Cardiac fibroblast (primary cell): Measurements from ENCODE around the gene IGFBP6.

ENCODE experiments used
- DNase-seq, 2 donors: peaks; one replicate each; pipeline versions ENCODE4 v3.0.0 to v3.0.0-alpha.2; 2010; ENCODE audit warnings: low read depth in 2 of 2
- H3K4me3 ChIP-seq, 2 donors: replicated peaks in 1 of 2; 1 replicate in 1 of 2; 2 replicates in 1 of 2; pipeline ENCODE4 v1.5.1; 2011; ENCODE audit warnings: low read depth in 2 of 2, low read length in 2 of 2, mild to moderate bottlenecking in 2 of 2, moderate library complexity in 1 of 2
- TF ChIP-seq, protein P1 (sequence below): IDR thresholded peaks from one replicate; pipeline ENCODE4 v1.5.1; 2011; ENCODE audit warnings: low read depth, mild to moderate bottlenecking, low read length, inconsistent platforms

Gene IGFBP6

DNA sequence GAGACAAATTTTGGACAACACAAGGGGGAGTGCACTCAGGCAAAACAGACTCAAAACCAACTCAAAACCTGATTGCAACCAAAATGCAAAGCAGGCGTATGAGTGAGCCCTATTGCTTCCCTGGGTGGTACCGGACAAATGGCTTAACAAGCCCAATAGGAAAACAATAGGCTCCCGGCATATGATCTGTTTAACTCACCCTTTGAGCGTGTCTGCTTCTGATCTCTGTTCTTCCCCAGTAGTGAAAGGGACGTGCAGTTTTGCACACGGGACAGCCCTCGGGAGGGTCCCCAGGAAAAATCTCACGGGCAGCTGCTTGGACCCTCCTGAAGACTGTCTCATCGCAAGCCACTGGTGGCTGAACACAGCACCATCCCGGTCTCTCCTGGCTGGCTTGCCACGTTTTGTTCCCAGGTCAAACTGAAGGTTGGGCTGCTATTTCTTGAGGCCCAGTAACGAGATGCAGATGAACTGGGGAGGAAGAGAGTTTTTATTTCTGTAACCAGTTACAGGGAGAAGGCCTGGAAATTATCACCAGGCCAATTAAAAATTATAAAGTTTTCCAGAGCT is 15.8 kb downstream of the IGFBP6 start:
- no peak for DNase-seq
- H3K4me3 ChIP-seq: no peak overlapping the region
- TF ChIP-seq, protein P1, sequence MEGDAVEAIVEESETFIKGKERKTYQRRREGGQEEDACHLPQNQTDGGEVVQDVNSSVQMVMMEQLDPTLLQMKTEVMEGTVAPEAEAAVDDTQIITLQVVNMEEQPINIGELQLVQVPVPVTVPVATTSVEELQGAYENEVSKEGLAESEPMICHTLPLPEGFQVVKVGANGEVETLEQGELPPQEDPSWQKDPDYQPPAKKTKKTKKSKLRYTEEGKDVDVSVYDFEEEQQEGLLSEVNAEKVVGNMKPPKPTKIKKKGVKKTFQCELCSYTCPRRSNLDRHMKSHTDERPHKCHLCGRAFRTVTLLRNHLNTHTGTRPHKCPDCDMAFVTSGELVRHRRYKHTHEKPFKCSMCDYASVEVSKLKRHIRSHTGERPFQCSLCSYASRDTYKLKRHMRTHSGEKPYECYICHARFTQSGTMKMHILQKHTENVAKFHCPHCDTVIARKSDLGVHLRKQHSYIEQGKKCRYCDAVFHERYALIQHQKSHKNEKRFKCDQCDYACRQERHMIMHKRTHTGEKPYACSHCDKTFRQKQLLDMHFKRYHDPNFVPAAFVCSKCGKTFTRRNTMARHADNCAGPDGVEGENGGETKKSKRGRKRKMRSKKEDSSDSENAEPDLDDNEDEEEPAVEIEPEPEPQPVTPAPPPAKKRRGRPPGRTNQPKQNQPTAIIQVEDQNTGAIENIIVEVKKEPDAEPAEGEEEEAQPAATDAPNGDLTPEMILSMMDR: no peak

DNA sequence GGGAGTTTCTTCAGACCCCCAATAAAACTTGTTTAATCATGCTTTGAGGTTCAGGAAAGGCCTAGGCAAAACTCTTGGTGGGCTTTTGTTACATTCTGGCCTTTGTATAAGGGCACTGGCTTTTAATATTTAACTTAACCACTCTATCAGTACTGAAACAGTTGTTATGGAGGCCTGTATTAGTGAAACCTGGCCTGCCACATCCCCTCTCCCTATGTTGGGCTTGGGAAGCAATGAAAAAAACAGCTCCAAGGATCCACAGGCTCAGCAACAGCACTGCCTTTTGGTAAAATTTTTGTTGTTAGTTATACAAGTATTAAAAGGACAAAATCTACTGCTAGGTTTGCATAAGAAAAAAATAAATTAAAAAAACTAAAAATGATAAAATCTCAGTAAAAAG is 16.5 kb downstream of the IGFBP6 start:
- no peak overlapping the region for H3K4me3 ChIP-seq
- no peak for DNase-seq
- TF ChIP-seq, protein P1: no peak

DNA sequence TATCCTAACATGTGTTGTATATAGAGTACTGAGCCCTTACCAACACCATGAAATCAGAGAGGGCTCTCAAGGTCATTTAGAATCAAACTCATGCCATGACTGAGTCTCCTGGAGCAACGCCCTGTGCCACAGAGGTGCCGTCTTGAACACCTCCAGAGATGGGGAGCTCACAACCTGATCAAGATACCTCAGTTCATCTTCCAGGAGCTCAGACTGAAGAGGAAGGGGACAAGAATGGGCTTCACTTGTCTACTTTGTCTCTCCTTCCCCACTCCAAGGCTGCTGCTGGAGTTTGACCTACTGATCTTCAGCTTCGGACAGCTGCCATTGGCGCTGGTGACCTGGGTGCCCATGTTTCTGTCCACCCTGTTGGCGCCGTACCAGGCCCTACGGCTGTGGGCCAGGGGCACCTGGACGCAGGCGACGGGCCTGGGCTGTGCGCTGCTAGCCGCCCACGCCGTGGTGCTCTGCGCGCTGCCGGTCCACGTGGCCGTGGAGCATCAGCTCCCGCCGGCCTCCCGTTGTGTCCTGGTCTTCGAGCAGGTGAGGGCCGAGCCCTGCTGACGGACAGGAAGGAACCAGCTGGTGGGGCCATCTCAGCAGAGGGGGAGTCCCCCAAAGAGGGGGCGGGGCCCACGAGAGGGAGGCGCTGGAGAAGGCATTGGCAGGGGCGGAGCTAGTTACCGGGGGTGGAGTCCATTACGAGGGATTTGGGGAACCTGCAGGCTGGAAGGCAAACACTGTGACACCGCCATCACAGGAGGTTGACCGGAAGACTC is 17.8 kb downstream of the IGFBP6 start:
- DNase-seq: no peak
- TF ChIP-seq, protein P1: no peak
- H3K4me3 ChIP-seq: no peak overlapping the region

DNA sequence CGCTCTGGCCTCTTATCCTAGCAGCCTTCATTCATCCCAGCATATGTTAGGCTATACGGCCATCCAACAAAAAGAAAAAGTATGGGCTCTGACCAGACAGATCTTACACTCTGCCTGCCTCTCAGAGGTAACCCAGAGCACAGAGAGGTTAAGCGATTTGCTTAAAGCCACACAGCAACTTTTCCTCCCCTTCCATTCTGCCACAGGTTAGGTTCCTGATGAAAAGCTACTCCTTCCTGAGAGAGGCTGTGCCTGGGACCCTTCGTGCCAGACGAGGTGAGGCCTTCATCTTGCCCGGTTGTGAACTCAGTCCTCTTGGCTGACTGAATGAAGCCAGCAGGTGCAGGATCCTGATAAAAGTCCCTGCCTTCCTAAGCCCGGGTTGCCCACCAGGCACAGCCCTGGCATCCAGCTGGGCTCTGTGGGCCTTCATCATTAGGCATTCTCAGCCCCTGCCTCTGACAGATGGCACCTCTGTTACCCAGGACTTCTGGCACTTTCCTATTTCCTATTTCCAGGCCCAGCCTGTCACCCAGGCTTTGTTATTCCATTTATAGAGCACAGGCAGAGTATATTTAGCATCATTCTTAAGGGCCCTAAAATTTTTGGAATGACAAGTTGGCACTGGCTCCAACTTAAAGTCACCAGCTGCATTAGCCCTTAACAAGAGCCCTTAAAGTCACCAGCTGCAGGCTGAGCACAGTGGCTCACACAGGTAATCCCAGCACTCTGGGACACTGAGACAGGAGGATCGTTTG is 18.6 kb downstream of the IGFBP6 start:
- DNase-seq: no peak
- H3K4me3 ChIP-seq: no peak overlapping the region
- TF ChIP-seq, protein P1: no peak

DNA sequence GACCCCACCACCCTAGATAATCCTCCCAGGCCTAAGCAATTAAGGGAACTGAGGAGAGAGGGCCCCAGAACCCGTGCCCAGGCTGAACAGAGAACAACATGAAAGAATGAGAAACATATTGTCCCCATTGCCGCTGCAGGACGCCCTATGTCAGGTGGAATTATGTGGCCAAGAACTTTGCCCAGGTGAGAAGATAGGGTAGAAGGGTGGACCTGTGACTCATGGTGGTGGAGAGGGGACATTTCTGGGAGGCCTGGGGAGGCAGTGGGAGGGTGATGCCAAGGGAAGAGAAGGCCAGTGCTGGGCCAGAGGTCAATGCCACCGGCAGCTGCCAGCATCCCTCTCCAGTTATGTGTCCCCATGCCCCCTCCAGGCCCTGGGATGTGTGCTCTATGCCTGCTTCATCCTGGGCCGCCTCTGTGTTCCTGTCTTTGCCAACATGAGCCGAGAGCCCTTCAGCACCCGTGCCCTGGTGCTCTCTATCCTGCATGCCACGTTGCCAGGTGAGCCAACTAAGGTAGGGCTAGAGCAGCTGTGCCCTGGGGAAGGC is 21.4 kb downstream of the IGFBP6 start:
- no peak for DNase-seq
- TF ChIP-seq, protein P1: no peak
- H3K4me3 ChIP-seq: no peak overlapping the region

DNA sequence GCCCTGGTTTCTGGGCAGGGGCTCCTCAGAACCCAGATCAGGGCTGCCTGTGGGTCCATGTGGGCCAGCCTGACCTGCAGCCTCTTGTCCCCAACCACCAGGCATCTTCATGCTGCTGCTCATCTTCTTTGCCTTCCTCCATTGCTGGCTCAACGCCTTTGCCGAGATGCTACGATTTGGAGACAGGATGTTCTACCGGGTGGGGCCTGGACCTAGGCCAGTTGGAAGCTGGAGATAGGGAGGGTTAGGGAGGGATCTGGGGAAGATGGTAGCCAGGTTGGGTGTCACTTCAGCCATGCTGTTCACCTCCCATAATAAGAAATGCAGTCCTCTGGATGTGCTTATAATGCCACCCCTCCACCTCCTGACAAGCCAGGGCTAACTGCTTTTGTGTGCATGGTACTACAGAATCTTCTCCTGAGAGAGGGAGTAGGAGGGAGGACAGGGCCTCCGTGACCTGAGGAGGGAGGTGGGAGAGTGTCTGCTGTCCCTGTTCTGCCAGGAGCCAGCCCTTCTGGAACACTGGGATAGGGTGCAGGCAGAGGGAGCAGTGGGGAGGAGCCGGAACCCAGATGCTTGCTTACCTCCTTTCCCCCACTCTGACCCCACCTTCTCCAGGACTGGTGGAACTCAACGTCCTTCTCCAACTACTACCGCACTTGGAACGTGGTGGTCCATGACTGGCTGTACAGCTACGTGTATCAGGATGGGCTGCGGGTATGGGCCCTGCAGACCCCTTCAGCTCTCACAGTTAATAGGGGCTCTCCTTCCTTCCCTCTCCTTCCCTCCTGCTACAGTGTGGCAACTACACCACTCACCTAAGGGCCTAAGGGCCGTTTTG is 23.4 kb downstream of the IGFBP6 start:
- no peak for DNase-seq
- TF ChIP-seq, protein P1: no peak

More for the DNA sequence above, 23.4 kb downstream of the IGFBP6 start:
- H3K4me3 ChIP-seq: no peak overlapping the region
